ENCODE measurements around the gene ZDHHC18.

DNA sequence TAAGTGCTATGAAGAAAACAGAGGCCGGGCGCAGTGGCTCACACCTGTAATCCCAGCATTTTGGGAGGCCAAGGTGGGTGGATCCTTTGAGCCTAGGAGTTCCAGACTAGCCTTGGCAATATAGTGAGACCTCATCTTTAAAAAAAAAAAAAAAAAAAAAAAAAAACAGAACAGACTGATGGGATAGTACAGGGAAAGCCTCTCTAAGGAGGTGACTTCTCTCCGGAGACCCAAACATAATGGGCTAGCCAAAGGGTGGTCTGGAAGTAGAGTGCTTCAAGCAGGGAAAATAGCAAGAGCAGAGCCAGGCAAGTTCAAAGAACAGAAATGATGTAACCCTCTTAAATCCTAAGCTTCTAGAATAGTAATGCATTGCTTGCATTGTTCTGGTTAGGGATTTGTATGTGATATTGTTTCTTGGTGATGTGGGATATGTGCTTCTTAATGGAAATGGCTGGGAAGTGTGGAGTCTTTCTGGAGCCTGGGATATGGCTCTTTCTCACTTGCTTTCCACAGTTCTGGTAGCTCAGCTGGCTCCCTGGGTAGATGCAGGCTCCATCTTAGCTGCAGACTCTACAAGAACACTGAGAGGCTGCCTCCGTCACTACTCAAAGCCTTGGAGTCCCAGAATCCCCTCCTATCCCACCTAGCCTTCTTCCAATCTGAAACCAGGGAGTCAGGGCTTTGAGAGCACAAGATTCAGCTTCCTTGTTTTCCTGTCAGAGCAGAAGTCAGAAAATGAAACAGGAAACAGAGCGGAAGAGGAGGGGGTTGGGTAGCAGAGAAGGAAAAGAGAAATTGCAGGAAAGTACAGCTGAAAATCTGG is 40.7 kb upstream of the ZDHHC18 start:
- no peak for TF ChIP-seq CTCF (IDR thresholded peaks at IDR 0.05)
- TF ChIP-seq ZFX (IDR thresholded peaks at IDR 0.05; ENCODE audit: borderline replicate concordance) = no peak
